Activated CD4-positive, CD25-positive, alpha-beta regulatory T cell (primary cell): Measurements from ENCODE around the gene FAM76B.

Source experiments
- DNase-seq, 4 experiments: peaks; one replicate each; lab custom pipeline; 2025; lab: John Stamatoyannopoulos, UW

FAM76B gene

GRCh38 chr11:95732930-95733602, 56.5 kb downstream of the FAM76B start:
- no peak for DNase-seq

DNA sequence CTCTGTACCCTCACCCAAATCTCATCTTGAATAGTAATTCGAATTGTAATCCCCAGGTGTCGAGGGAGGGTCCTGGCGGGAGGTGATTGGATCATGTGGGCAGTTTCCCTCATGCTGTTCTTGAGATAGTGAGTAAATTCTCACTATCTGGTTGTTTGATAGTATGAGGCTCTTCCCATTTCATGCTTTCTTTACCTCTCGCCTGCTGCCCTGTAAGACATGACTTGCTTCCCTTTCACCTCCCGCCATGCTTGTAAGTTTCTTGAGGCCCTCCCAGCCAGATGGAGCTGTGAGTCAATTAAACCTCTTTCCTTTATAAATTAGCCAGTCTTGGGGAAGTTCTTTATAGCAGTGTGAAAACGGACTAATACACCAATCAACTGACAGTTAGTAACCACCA, 60.1 kb downstream of the FAM76B start:
- no peak for DNase-seq

- no peak for DNase-seq
Measured at GRCh38 chr11:95728790-95729189, 60.8 kb downstream of the FAM76B start.

DNA sequence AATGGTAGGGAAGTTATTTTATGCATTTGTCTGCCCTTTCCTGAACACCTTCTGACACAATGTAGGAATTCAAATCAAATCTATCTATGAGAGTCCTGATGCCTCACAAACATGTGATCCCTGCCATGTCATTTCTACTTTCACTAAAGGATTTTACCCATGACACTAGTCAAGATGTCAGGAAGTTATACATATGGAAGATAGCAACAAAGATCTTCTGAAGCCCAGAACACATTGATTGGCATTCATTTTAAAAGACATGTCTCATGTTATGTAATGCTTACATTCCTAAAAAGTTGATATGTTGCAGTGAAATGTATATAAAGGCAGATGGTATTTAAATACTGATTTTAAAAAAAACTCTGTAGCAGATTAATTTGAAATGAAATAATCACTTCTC, 61.5 kb downstream of the FAM76B start:
- DNase-seq: no peak

DNA sequence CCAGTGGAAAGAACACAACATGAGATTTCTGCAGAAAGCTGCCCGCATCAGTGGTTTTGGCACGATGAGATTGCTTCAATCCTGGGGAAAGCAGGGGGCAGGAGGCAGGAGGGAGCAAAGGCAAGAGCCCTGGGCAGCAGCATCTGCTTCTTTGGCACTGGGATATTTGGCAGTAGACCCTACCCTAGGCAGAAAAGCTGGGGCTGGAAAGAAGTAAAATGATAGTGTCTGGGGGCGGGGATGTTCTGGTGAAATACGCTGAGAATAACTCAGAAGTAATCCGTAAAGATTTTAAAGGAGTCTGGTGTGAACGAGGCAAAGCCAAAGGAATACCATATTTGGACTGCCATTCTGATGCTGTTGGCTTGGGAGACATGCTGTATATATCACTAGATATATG, 62.0 kb downstream of the FAM76B start:
- DNase-seq: no peak

DNA sequence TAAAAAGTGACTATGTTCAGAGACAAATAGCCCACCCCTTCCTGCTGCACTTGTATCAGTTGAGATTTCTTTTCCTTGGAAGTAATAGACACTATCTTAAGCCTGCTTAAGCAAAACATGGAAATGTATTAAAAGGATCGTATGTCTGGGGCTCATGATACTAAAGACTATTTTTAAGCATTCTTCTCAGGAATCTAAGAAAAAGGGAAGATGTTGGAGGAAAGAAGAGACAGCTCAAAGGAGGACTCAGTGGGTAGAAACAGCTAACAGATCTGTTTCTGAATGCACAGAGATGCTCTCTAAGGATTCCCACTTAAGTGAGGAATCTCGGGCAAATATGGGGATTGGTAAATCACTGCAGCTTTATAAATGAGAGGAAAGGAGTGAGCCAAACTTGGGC, 62.5 kb downstream of the FAM76B start:
- DNase-seq: no peak

DNA sequence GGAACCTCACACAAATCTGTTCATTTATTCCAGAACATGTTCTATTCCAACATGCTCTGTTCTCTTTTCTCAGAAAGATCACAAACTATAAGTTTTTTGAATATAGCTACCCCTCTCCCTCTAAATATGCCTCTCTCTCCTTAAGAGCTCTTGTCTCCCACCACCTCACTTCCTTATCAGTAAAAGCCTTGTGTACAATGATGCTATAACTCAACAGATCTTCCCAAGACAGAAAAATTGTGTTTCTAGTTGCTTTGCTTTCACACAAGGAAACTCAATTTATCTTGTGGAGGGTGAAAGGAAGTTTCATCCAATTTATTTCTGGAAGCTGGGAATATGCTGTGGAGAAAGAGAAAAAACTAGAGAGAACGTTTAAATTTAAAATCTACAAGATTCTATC, 64.4 kb downstream of the FAM76B start:
- no peak for DNase-seq

DNA sequence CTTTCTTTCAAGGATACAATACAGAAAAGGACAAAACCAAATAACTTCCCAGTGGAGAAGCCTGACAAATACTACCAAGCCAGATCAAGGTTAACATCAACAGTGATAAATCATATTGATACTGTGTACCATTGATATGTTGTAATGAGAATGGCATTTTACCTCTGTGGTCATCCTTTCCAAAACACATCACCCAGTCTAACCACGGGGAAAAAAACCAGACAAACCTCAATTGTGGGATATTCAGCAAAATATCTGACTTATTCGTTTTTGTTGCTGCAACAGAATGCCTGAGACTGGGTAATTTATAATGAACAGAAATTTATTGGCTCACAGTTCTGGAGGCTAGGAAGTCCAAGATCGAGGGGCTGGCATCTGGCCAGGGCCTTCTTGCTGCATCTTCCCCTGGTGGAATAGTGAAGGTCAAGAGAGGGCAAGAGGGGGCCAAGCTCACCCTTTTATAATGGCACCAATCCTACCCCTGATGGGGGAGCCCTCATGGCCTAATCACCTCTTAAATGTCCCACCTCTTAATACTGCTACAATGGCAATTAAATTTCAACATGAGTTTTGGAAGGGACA, 66.1 kb downstream of the FAM76B start:
- DNase-seq: no peak

- DNase-seq: no peak
Measured at GRCh38 chr11:95720195-95720594, 69.4 kb downstream of the FAM76B start.
